Erythroblast (primary cell): ENCODE measurements around the gene COBL.

Experiments used
- GATA1 ChIP-seq: IDR thresholded peaks from 2 replicates; pipeline ENCODE4 v1.6.1; 2011; ENCODE audit warnings: low read depth, mild to moderate bottlenecking, control low read depth, low read length, moderate library complexity
- POLR2A ChIP-seq: IDR thresholded peaks from 2 replicates; pipeline ENCODE4 v1.6.1; 2011; ENCODE audit warnings: mild to moderate bottlenecking, low read length

- TF ChIP-seq POLR2A (no peak), GATA1 (no peak)
These were observed 189.0 kb downstream of the COBL start for GRCh38 chr7:51127618-51127904.
